ENCODE data around the gene CLNK. TPM values are rescaled to one million over a fixed set of nuclear protein-coding genes. Genes with fewer than 3 reads are reported as not detected.

Gene CLNK
- polyA plus RNA-seq, 4 donors: 0.04 to 0.31 TPM; not detected in 2

GRCh38 chr4:10611673-10612072 is 72.9 kb downstream of the CLNK start:
- WGBS, 3 donors: 43 to 75% (median 64%) methylated on average over 3 of the region's 3 CpGs
- H3K27ac ChIP-seq (ENCODE audit: low read depth in 1 of 3, low read length in 2 of 3): no peak overlapping the region
- H3K4me1 ChIP-seq (ENCODE audit: control insufficient read depth in 3 of 3, insufficient read depth in 2 of 3, low read depth in 1 of 3, low read length in 2 of 3): no peaks in the 10 kb centered on the region
- H3K36me3 ChIP-seq (ENCODE audit: control insufficient read depth in 3 of 3, insufficient read depth in 2 of 3, low read depth in 1 of 3, low read length in 3 of 3): no peaks in the 10 kb centered on the region
- no peaks in the 10 kb centered on the region for H3K9me3 ChIP-seq (ENCODE audit: control insufficient read depth in 2 of 2, insufficient read depth in 1 of 2, low read depth in 1 of 2, low read length in 1 of 2)
- FAIRE-seq: no peak
- no peak overlapping the region for H3K4me3 ChIP-seq (ENCODE audit: low read depth in 1 of 3, low read length in 3 of 3)
- no peak for DNase-seq
- no peaks in the 10 kb centered on the region for H3K27me3 ChIP-seq (ENCODE audit: control insufficient read depth in 3 of 3, insufficient read depth in 3 of 3, low read length in 3 of 3)

GRCh38 chr4:10608501-10609219 is 75.9 kb downstream of the CLNK start:
- H3K4me3 ChIP-seq (ENCODE audit: low read depth in 1 of 3, low read length in 3 of 3): no peak overlapping the region
- H3K36me3 ChIP-seq (ENCODE audit: control insufficient read depth in 3 of 3, insufficient read depth in 2 of 3, low read depth in 1 of 3, low read length in 3 of 3): no peaks in the 10 kb centered on the region
- H3K27me3 ChIP-seq (ENCODE audit: control insufficient read depth in 3 of 3, insufficient read depth in 3 of 3, low read length in 3 of 3): no peaks in the 10 kb centered on the region
- WGBS, 3 donors: 81 to 83% (median 83%) methylated on average over 10 of the region's 10 CpGs
- no peaks in the 10 kb centered on the region for H3K4me1 ChIP-seq (ENCODE audit: control insufficient read depth in 3 of 3, insufficient read depth in 2 of 3, low read depth in 1 of 3, low read length in 2 of 3)
- FAIRE-seq (no peak), DNase-seq (no peak)
- H3K27ac ChIP-seq (ENCODE audit: low read depth in 1 of 3, low read length in 2 of 3): no peak overlapping the region
- H3K9me3 ChIP-seq (ENCODE audit: control insufficient read depth in 2 of 2, insufficient read depth in 1 of 2, low read depth in 1 of 2, low read length in 1 of 2): no peaks in the 10 kb centered on the region

GRCh38 chr4:10607206-10607605 is 77.4 kb downstream of the CLNK start:
- no peak for DNase-seq
- Histone ChIP-seq H3K36me3 (ENCODE audit: control insufficient read depth in 3 of 3, insufficient read depth in 2 of 3, low read depth in 1 of 3, low read length in 3 of 3) (no peaks in the 10 kb centered on the region), H3K27ac (ENCODE audit: low read depth in 1 of 3, low read length in 2 of 3) (no peak overlapping the region), H3K9me3 (ENCODE audit: control insufficient read depth in 2 of 2, insufficient read depth in 1 of 2, low read depth in 1 of 2, low read length in 1 of 2) (no peaks in the 10 kb centered on the region), H3K27me3 (ENCODE audit: control insufficient read depth in 3 of 3, insufficient read depth in 3 of 3, low read length in 3 of 3) (no peaks in the 10 kb centered on the region), H3K4me1 (ENCODE audit: control insufficient read depth in 3 of 3, insufficient read depth in 2 of 3, low read depth in 1 of 3, low read length in 2 of 3) (no peaks in the 10 kb centered on the region), H3K4me3 (ENCODE audit: low read depth in 1 of 3, low read length in 3 of 3) (no peak overlapping the region)
- 58 to 67% (median 66%) methylated on average over 3 of the region's 3 CpGs for WGBS, 3 donors
- FAIRE-seq: no peak

- DNase-seq (no peak), FAIRE-seq (no peak)
- H3K4me3 ChIP-seq (ENCODE audit: low read depth in 1 of 3, low read length in 3 of 3): no peak overlapping the region
- H3K27ac ChIP-seq (ENCODE audit: low read depth in 1 of 3, low read length in 2 of 3): no peak overlapping the region
- WGBS, 3 donors: 72 to 74% (median 73%) methylated on average over 5 of the region's 5 CpGs
- no peaks in the 10 kb centered on the region for H3K4me1 ChIP-seq (ENCODE audit: control insufficient read depth in 3 of 3, insufficient read depth in 2 of 3, low read depth in 1 of 3, low read length in 2 of 3)
- no peaks in the 10 kb centered on the region for H3K9me3 ChIP-seq (ENCODE audit: control insufficient read depth in 2 of 2, insufficient read depth in 1 of 2, low read depth in 1 of 2, low read length in 1 of 2)
- H3K36me3 ChIP-seq (ENCODE audit: control insufficient read depth in 3 of 3, insufficient read depth in 2 of 3, low read depth in 1 of 3, low read length in 3 of 3): no peaks in the 10 kb centered on the region
- H3K27me3 ChIP-seq (ENCODE audit: control insufficient read depth in 3 of 3, insufficient read depth in 3 of 3, low read length in 3 of 3): no peaks in the 10 kb centered on the region
These were observed 77.9 kb downstream of the CLNK start for GRCh38 chr4:10606483-10607155.

GRCh38 chr4:10605746-10606482 is 78.7 kb downstream of the CLNK start:
- Histone ChIP-seq H3K27me3 (ENCODE audit: control insufficient read depth in 3 of 3, insufficient read depth in 3 of 3, low read length in 3 of 3) (no peaks in the 10 kb centered on the region), H3K4me3 (ENCODE audit: low read depth in 1 of 3, low read length in 3 of 3) (no peak overlapping the region), H3K27ac (ENCODE audit: low read depth in 1 of 3, low read length in 2 of 3) (no peak overlapping the region), H3K9me3 (ENCODE audit: control insufficient read depth in 2 of 2, insufficient read depth in 1 of 2, low read depth in 1 of 2, low read length in 1 of 2) (no peaks in the 10 kb centered on the region), H3K36me3 (ENCODE audit: control insufficient read depth in 3 of 3, insufficient read depth in 2 of 3, low read depth in 1 of 3, low read length in 3 of 3) (no peaks in the 10 kb centered on the region), H3K4me1 (ENCODE audit: control insufficient read depth in 3 of 3, insufficient read depth in 2 of 3, low read depth in 1 of 3, low read length in 2 of 3) (no peaks in the 10 kb centered on the region)
- WGBS, 3 donors: 80 to 92% (median 92%) methylated on average over 5 of the region's 5 CpGs
- FAIRE-seq (no peak), DNase-seq (no peak)

- Histone ChIP-seq H3K4me3 (ENCODE audit: low read depth in 1 of 3, low read length in 3 of 3) (no peak overlapping the region), H3K27me3 (ENCODE audit: control insufficient read depth in 3 of 3, insufficient read depth in 3 of 3, low read length in 3 of 3) (no peaks in the 10 kb centered on the region), H3K36me3 (ENCODE audit: control insufficient read depth in 3 of 3, insufficient read depth in 2 of 3, low read depth in 1 of 3, low read length in 3 of 3) (no peaks in the 10 kb centered on the region), H3K27ac (ENCODE audit: low read depth in 1 of 3, low read length in 2 of 3) (no peak overlapping the region), H3K9me3 (ENCODE audit: control insufficient read depth in 2 of 2, insufficient read depth in 1 of 2, low read depth in 1 of 2, low read length in 1 of 2) (no peaks in the 10 kb centered on the region), H3K4me1 (ENCODE audit: control insufficient read depth in 3 of 3, insufficient read depth in 2 of 3, low read depth in 1 of 3, low read length in 2 of 3) (no peaks in the 10 kb centered on the region)
- no peak for FAIRE-seq
- 92 to 96% (median 93%) methylated on average over 10 of the region's 10 CpGs for WGBS, 3 donors
- DNase-seq: no peak
These were observed 79.5 kb downstream of the CLNK start for GRCh38 chr4:10605031-10605430.

- H3K36me3 ChIP-seq (ENCODE audit: control insufficient read depth in 3 of 3, insufficient read depth in 2 of 3, low read depth in 1 of 3, low read length in 3 of 3): no peaks in the 10 kb centered on the region
- no peaks in the 10 kb centered on the region for H3K9me3 ChIP-seq (ENCODE audit: control insufficient read depth in 2 of 2, insufficient read depth in 1 of 2, low read depth in 1 of 2, low read length in 1 of 2)
- DNase-seq: no peak
- no peaks in the 10 kb centered on the region for H3K27me3 ChIP-seq (ENCODE audit: control insufficient read depth in 3 of 3, insufficient read depth in 3 of 3, low read length in 3 of 3)
- WGBS, 3 donors: 78 to 87% (median 84%) methylated on average over 4 of the region's 4 CpGs
- no peak overlapping the region for H3K4me3 ChIP-seq (ENCODE audit: low read depth in 1 of 3, low read length in 3 of 3)
- FAIRE-seq: no peak
- H3K4me1 ChIP-seq (ENCODE audit: control insufficient read depth in 3 of 3, insufficient read depth in 2 of 3, low read depth in 1 of 3, low read length in 2 of 3): no peaks in the 10 kb centered on the region
- H3K27ac ChIP-seq (ENCODE audit: low read depth in 1 of 3, low read length in 2 of 3): no peak overlapping the region
These were observed 85.0 kb downstream of the CLNK start for GRCh38 chr4:10599574-10599973.

- H3K36me3 ChIP-seq (ENCODE audit: control insufficient read depth in 3 of 3, insufficient read depth in 2 of 3, low read depth in 1 of 3, low read length in 3 of 3): no peaks in the 10 kb centered on the region
- H3K27me3 ChIP-seq (ENCODE audit: control insufficient read depth in 3 of 3, insufficient read depth in 3 of 3, low read length in 3 of 3): no peaks in the 10 kb centered on the region
- no peak overlapping the region for H3K27ac ChIP-seq (ENCODE audit: low read depth in 1 of 3, low read length in 2 of 3)
- WGBS, 3 donors: 58 to 67% (median 64%) methylated on average over 6 of the region's 6 CpGs
- no peaks in the 10 kb centered on the region for H3K9me3 ChIP-seq (ENCODE audit: control insufficient read depth in 2 of 2, insufficient read depth in 1 of 2, low read depth in 1 of 2, low read length in 1 of 2)
- no peak for DNase-seq
- H3K4me3 ChIP-seq (ENCODE audit: low read depth in 1 of 3, low read length in 3 of 3): no peak overlapping the region
- no peak for FAIRE-seq
- H3K4me1 ChIP-seq (ENCODE audit: control insufficient read depth in 3 of 3, insufficient read depth in 2 of 3, low read depth in 1 of 3, low read length in 2 of 3): no peaks in the 10 kb centered on the region
These were observed 85.7 kb downstream of the CLNK start for GRCh38 chr4:10598829-10599228.
